IMR-90 (cell line): ENCODE results near the gene EFNA5. TPM values are rescaled to one million over a fixed set of nuclear protein-coding genes. Genes with fewer than 3 reads are reported as not detected.

Experiments
- ATAC-seq: fragments of 200-7000 bp; cut with Tn5 transposase; 2 replicates; pipeline ENCODE4 v1.9.1; 2020; ENCODE audit warnings: low read depth, mild to moderate bottlenecking, moderate library complexity
- BruUV-seq: library from RNA; stranded (reverse); fragments of 400-500 nt; replicated peaks from 2 replicates; lab custom pipeline; 2021; lab: Mats Ljungman, UMichigan
- CTCF ChIA-PET: fragments of 300-600 bp; formaldehyde crosslinking; extraction: SDS; loops from one replicate; lab custom pipeline; 2021; ENCODE audit warnings: antibody characterized with exemption; lab: Yijun Ruan, JAX
- POLR2A ChIA-PET: fragments of 300-600 bp; sonication (Branson Sonifier 250); formaldehyde crosslinking; loops from one replicate; lab custom pipeline; 2022; ENCODE audit warnings: antibody characterized with exemption; ENCODE audit not compliant: unreplicated experiment; lab: Charles Lee
- DNase-seq: peaks from one replicate; pipeline ENCODE4 v3.0.0; 2013
- H2AFZ ChIP-seq: replicated peaks from 2 replicates; pipeline ENCODE3; 2013; ENCODE audit warnings: low read length, mild to moderate bottlenecking; ENCODE audit not compliant: poor library complexity
- H2AK5ac ChIP-seq: 2 replicates; pipeline ENCODE4 v1.6.1; 2013; ENCODE audit warnings: low read depth, low read length, inconsistent platforms
- H2AK9ac ChIP-seq: replicated peaks from 2 replicates; pipeline ENCODE3; 2013; ENCODE audit warnings: mild to moderate bottlenecking, low read depth, low read length, moderate library complexity; ENCODE audit not compliant: poor library complexity
- H2BK120ac ChIP-seq: 2 replicates; pipeline ENCODE4 v1.6.1; 2013; ENCODE audit warnings: low read depth, low read length, inconsistent platforms
- H2BK15ac ChIP-seq: 3 replicates; pipeline ENCODE4 v1.6.1; 2013; ENCODE audit warnings: low read depth, low read length, inconsistent platforms
- H2BK20ac ChIP-seq: 2 replicates; pipeline ENCODE4 v1.6.1; 2013; ENCODE audit warnings: low read depth, mild to moderate bottlenecking, inconsistent platforms, low read length, moderate library complexity
- H2BK5ac ChIP-seq: 2 replicates; pipeline ENCODE4 v1.6.1; 2013; ENCODE audit warnings: mild to moderate bottlenecking, low read depth, low read length, inconsistent platforms; ENCODE audit not compliant: poor library complexity, severe bottlenecking
- H3K14ac ChIP-seq: replicated peaks from 2 replicates; pipeline ENCODE4 v1.6.1; 2013; ENCODE audit warnings: low read depth, low read length, inconsistent platforms
- H3K18ac ChIP-seq: 2 replicates; pipeline ENCODE4 v1.6.1; 2013; ENCODE audit warnings: low read depth, low read length, control low read depth
- H3K23ac ChIP-seq: 2 replicates; pipeline ENCODE4 v1.6.1; 2013; ENCODE audit warnings: low read depth, low read length, inconsistent platforms
- H3K27ac ChIP-seq: 2 replicates; pipeline ENCODE4 v1.5.1; 2013; ENCODE audit warnings: mild to moderate bottlenecking, control low read depth, low read length; ENCODE audit not compliant: insufficient read depth
- H3K27me3 ChIP-seq: 2 replicates; pipeline ENCODE4 v1.6.1; 2013; ENCODE audit warnings: low read length; ENCODE audit not compliant: control insufficient read depth, insufficient read depth
- H3K36me3 ChIP-seq: 2 replicates; pipeline ENCODE4 v1.6.1; 2013; ENCODE audit warnings: low read length, mixed read lengths; ENCODE audit not compliant: control insufficient read depth, insufficient read depth
- H3K4ac ChIP-seq: 2 replicates; pipeline ENCODE4 v1.6.1; 2013; ENCODE audit warnings: low read depth, low read length, inconsistent platforms
- H3K4me1 ChIP-seq: 2 replicates; pipeline ENCODE4 v1.6.1; 2013; ENCODE audit warnings: low read length, mixed read lengths; ENCODE audit not compliant: control insufficient read depth, insufficient read depth
- H3K4me2 ChIP-seq: 2 replicates; pipeline ENCODE4 v1.6.1; 2013; ENCODE audit warnings: low read depth, mild to moderate bottlenecking, control low read depth, low read length, moderate library complexity
- H3K4me3 ChIP-seq: 2 replicates; pipeline ENCODE4 v1.5.1; 2013; ENCODE audit warnings: low read depth, mild to moderate bottlenecking, control low read depth, low read length, moderate library complexity; ENCODE audit not compliant: insufficient read depth
- H3K56ac ChIP-seq: 2 replicates; pipeline ENCODE4 v1.6.1; 2013; ENCODE audit warnings: low read length, inconsistent platforms; ENCODE audit not compliant: insufficient read depth; ENCODE audit errors: extremely low read depth
- H3K79me1 ChIP-seq, 2 experiments: 2 replicates each; pipeline ENCODE4 v1.6.1; 2013; ENCODE audit warnings: low read length in 2 of 2, inconsistent platforms in 1 of 2, low read depth in 1 of 2
- H3K9ac ChIP-seq: 2 replicates; pipeline ENCODE4 v1.6.1; 2013; ENCODE audit warnings: low read depth, low read length, control low read depth
- H3K9me1 ChIP-seq: 2 replicates; pipeline ENCODE4 v1.6.1; 2013; ENCODE audit warnings: low read length, inconsistent platforms; ENCODE audit not compliant: insufficient read depth
- H3K9me3 ChIP-seq: 2 replicates; pipeline ENCODE4 v1.6.1; 2013; ENCODE audit warnings: low read length; ENCODE audit not compliant: control insufficient read depth, insufficient read depth
- H4K20me1 ChIP-seq: 2 replicates; pipeline ENCODE4 v1.6.1; 2013; ENCODE audit warnings: low read length, inconsistent platforms; ENCODE audit not compliant: insufficient read depth
- H4K5ac ChIP-seq: 2 replicates; pipeline ENCODE4 v1.6.1; 2013; ENCODE audit warnings: mild to moderate bottlenecking, low read depth, low read length, control low read depth
- H4K8ac ChIP-seq, 2 experiments: 2 replicates each; pipeline ENCODE4 v1.6.1; 2013; ENCODE audit warnings: low read depth in 2 of 2, low read length in 2 of 2, control low read depth in 1 of 2, inconsistent platforms in 1 of 2
- H4K91ac ChIP-seq: 2 replicates; pipeline ENCODE4 v1.6.1; 2013; ENCODE audit warnings: low read depth, low read length, inconsistent platforms; ENCODE audit not compliant: insufficient read depth
- BHLHE40 ChIP-seq: fragments of 150-350 bp; IDR thresholded peaks from 2 replicates; pipeline ENCODE4 v1.6.1; 2016; ENCODE audit warnings: mild to moderate bottlenecking, low read depth, low read length
- CEBPB ChIP-seq: IDR thresholded peaks from 2 replicates; pipeline ENCODE4 v1.6.1; 2012; ENCODE audit warnings: low read depth, low read length, improper control_type of control experiment
- CHD1 ChIP-seq: IDR thresholded peaks from 2 replicates; pipeline ENCODE4 v1.6.1; 2012; ENCODE audit warnings: low read depth, low read length, improper control_type of control experiment
- FOS ChIP-seq: fragments of 150-350 bp; IDR thresholded peaks from 2 replicates; pipeline ENCODE4 v1.6.1; 2016; ENCODE audit warnings: low read depth, low read length
- MAFK ChIP-seq: IDR thresholded peaks from 2 replicates; pipeline ENCODE4 v1.6.1; 2012; ENCODE audit warnings: low read depth, low read length, improper control_type of control experiment
- MAZ ChIP-seq: IDR thresholded peaks from 2 replicates; pipeline ENCODE4 v1.6.1; 2012; ENCODE audit warnings: low read depth, mild to moderate bottlenecking, low read length, improper control_type of control experiment, moderate library complexity, borderline replicate concordance
- MXI1 ChIP-seq: IDR thresholded peaks from 2 replicates; pipeline ENCODE4 v1.6.1; 2012; ENCODE audit warnings: low read depth, mild to moderate bottlenecking, low read length, moderate library complexity, borderline replicate concordance
- NFE2L2 ChIP-seq: fragments of 150-350 bp; IDR thresholded peaks from 2 replicates; pipeline ENCODE4 v1.6.1; 2016; ENCODE audit warnings: low read depth, mild to moderate bottlenecking, low read length
- POLR2A ChIP-seq: IDR thresholded peaks from 2 replicates; pipeline ENCODE4 v1.6.1; 2012; ENCODE audit warnings: mild to moderate bottlenecking, low read depth, low read length
- RAD21 ChIP-seq: IDR thresholded peaks from 2 replicates; pipeline ENCODE4 v1.6.1; 2012; ENCODE audit warnings: low read length, improper control_type of control experiment
- RCOR1 ChIP-seq: IDR thresholded peaks from 2 replicates; pipeline ENCODE4 v1.6.1; 2012; ENCODE audit warnings: mild to moderate bottlenecking, low read length, improper control_type of control experiment; ENCODE audit not compliant: insufficient replicate concordance
- SMC3 ChIP-seq: fragments of 150-350 bp; IDR thresholded peaks from 2 replicates; pipeline ENCODE4 v1.6.1; 2016; ENCODE audit warnings: low read depth, mild to moderate bottlenecking, antibody characterized with exemption, low read length, moderate library complexity
- dilution Hi-C: fragments of 300-500 bp; cut with HindIII; formaldehyde crosslinking; loops from one replicate; pipeline ENCODE4 v1.14.3; 2018; ENCODE audit warnings: low sequenced_read_pairs; ENCODE audit not compliant: unreplicated experiment
- in situ Hi-C: fragments of 300-500 bp; cut with MboI; formaldehyde crosslinking; loops from 3 replicates; pipeline ENCODE4 v1.14.3; 2019; ENCODE audit warnings: low sequenced_read_pairs, inconsistent platforms, mixed read lengths
- intact Hi-C: fragments of 100-400 bp; cut with micrococcal nuclease; formaldehyde crosslinking; loops from 2 replicates; pipeline ENCODE4 v1.10.0; 2022
- polyA plus RNA-seq, 3 experiments: library from polyadenylated mRNA; depleted of rRNA; stranded (reverse); fragments of >200 nt; gene quantifications; 2 replicates each; pipeline ENCODE4 v1.2.3, GENCODE V29; 2012; ENCODE audit warnings: low replicate concordance in 1 of 3
- total RNA-seq: library from RNA; depleted of rRNA; stranded (reverse); fragments of >200 nt; gene quantifications from 2 replicates; pipeline ENCODE4 v1.2.3, GENCODE V29; 2012
- TF ChIP-seq, protein P1 (sequence below): fragments of 150-350 bp; IDR thresholded peaks from 2 replicates; pipeline ENCODE4 v1.6.1; 2016; ENCODE audit warnings: low read depth, mild to moderate bottlenecking, low read length, moderate library complexity, borderline replicate concordance
- TF ChIP-seq, protein P2 (sequence below): fragments of 150-350 bp; IDR thresholded peaks from 2 replicates; pipeline ENCODE4 v1.6.1; 2017; ENCODE audit warnings: mild to moderate bottlenecking, antibody characterized with exemption, low read length, low read depth

EFNA5 gene
- total and polyA plus RNA-seq, 2 of the 4 experiments (the other 2 are of a cell fraction), result 1.5 to 1.6 TPM

DNA sequence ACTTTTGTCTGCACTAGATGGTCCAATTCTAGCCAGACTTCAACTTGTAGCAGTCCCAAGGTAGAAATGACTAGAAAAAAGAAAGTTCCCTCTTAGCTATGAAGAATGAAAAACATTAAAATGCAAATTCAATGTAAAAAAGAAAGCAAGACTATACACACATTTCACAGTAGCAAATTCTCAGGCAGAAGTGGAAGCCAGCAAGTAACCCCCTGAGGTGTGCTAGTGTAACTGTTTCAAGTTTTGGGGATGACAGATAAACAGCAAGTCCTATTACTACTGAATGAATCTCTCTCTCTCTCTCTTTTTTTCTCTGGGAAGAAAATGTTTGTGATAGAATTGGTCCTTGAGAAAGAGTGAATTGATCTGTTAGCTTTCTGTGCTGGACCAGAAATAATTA lies 185.6 kb downstream of the EFNA5 start:
- no peaks in the 10 kb centered on the region for H3K27me3 ChIP-seq
- no peak overlapping the region for H3K4me3 ChIP-seq
- DNase-seq (no peak), ATAC-seq (no peak)
- in situ Hi-C loops, result no loop called here
- TF ChIP-seq BHLHE40 (no peak), CHD1 (no peak), SMC3 (no peak), NFE2L2 (no peak), CEBPB (no peak), RCOR1 (no peak), MXI1 (no peak), MAZ (no peak), RAD21 (no peak), FOS (no peak), MAFK (no peak), POLR2A (no peak)
- TF ChIP-seq, protein P1, sequence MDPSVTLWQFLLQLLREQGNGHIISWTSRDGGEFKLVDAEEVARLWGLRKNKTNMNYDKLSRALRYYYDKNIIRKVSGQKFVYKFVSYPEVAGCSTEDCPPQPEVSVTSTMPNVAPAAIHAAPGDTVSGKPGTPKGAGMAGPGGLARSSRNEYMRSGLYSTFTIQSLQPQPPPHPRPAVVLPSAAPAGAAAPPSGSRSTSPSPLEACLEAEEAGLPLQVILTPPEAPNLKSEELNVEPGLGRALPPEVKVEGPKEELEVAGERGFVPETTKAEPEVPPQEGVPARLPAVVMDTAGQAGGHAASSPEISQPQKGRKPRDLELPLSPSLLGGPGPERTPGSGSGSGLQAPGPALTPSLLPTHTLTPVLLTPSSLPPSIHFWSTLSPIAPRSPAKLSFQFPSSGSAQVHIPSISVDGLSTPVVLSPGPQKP, result no peak
- TF ChIP-seq, protein P2, sequence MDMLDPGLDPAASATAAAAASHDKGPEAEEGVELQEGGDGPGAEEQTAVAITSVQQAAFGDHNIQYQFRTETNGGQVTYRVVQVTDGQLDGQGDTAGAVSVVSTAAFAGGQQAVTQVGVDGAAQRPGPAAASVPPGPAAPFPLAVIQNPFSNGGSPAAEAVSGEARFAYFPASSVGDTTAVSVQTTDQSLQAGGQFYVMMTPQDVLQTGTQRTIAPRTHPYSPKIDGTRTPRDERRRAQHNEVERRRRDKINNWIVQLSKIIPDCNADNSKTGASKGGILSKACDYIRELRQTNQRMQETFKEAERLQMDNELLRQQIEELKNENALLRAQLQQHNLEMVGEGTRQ, result no peak
- no TSS peak for BruUV-seq
- H3K27ac ChIP-seq, result no peak overlapping the region
- no peak overlapping the region for H4K91ac ChIP-seq
- peaks cover 3% of the 10 kb centered on the region for H3K4me1 ChIP-seq
- H2AFZ ChIP-seq, result no peak overlapping the region
- no peak overlapping the region for H2AK9ac ChIP-seq
- H3K79me1 ChIP-seq, result no peaks in the 10 kb centered on the region
- ChIA-PET CTCF (interaction anchor here (1.2 kb wide), 1 partner anchor 20 kb away, joined by 4 read pairs; no protein-coding TSS in a partner anchor), POLR2A (no interaction called here)
- no peaks in the 10 kb centered on the region for H3K9me1 ChIP-seq
- H4K20me1 ChIP-seq, result no peaks in the 10 kb centered on the region
- no peak overlapping the region for H3K4ac ChIP-seq
- no peak overlapping the region for H2BK20ac ChIP-seq
- H2BK15ac ChIP-seq, result no peak overlapping the region
- intact Hi-C loops, result no loop called here
- dilution Hi-C loops, result no loop called here
- H4K8ac ChIP-seq, result no peak overlapping the region
- H2BK5ac ChIP-seq, result no peak overlapping the region
- no peaks in the 10 kb centered on the region for H3K9me3 ChIP-seq
- no peak overlapping the region for H3K23ac ChIP-seq
- no peak overlapping the region for H3K56ac ChIP-seq
- H3K9ac ChIP-seq, result no peak overlapping the region
- H2BK120ac ChIP-seq, result no peak overlapping the region
- no peak overlapping the region for H3K14ac ChIP-seq
- no peak overlapping the region for H3K18ac ChIP-seq
- H2AK5ac ChIP-seq, result no peak overlapping the region
- H3K36me3 ChIP-seq, result no peaks in the 10 kb centered on the region
- H4K5ac ChIP-seq, result no peak overlapping the region
- no peak overlapping the region for H3K4me2 ChIP-seq
